Cardiac muscle cell (in vitro differentiated cells and primary cell): Measurements from ENCODE around the gene RNF40. TPM values are rescaled to one million over a fixed set of nuclear protein-coding genes. Genes with fewer than 3 reads are reported as not detected.

Experiments
- DNase-seq, 2 donors: peaks; one replicate each; pipeline versions ENCODE4 v3.0.0 to v3.0.0-alpha.2; 2010 to 2017; ENCODE audit warnings: low read depth in 1 of 2, low spot score in 1 of 2
- H3K27ac ChIP-seq: fragments of 200-600 bp; sonication (generic); 2 replicates; pipeline ENCODE4 v1.5.1; 2016
- H3K27me3 ChIP-seq: fragments of 200-600 bp; sonication (generic); 2 replicates; pipeline ENCODE4 v1.6.0; 2016; ENCODE audit warnings: control low read depth
- H3K36me3 ChIP-seq: fragments of 200-600 bp; sonication (generic); 2 replicates; pipeline ENCODE4 v1.5.1; 2016; ENCODE audit warnings: control low read depth
- H3K4me1 ChIP-seq: fragments of 200-600 bp; sonication (generic); 2 replicates; pipeline ENCODE4 v1.8.1; 2017; ENCODE audit warnings: low read depth, mild to moderate bottlenecking, mixed run types
- H3K4me3 ChIP-seq: fragments of 200-600 bp; sonication (generic); 2 replicates; pipeline ENCODE4 v1.5.1; 2016; ENCODE audit warnings: mild to moderate bottlenecking
- H3K9me3 ChIP-seq: fragments of 200-600 bp; sonication (generic); 2 replicates; pipeline ENCODE4 v1.5.1; 2017; ENCODE audit warnings: low read depth, mild to moderate bottlenecking, control low read depth
- polyA plus RNA-seq: library from polyadenylated mRNA; unstranded; fragments of >200 nt; fragmentation: Nextera tagmentation; extraction: Ambion mirVana; gene quantifications from 2 replicates; pipeline ENCODE4 v1.2.1, GENCODE V29; 2016
- total RNA-seq: library from RNA; depleted of rRNA; stranded (reverse); fragments of >200 nt; gene quantifications from 2 replicates; pipeline ENCODE4 v1.2.3, GENCODE V29; 2016
- TF ChIP-seq, protein P1 (sequence below): IDR thresholded peaks from 2 replicates; pipeline ENCODE4 v1.5.1; 2012; ENCODE audit warnings: low read depth, mild to moderate bottlenecking, low read length

Gene RNF40
- total and polyA plus RNA-seq, 2 experiments from 2014 or later: 76.3 to 104 TPM

DNA sequence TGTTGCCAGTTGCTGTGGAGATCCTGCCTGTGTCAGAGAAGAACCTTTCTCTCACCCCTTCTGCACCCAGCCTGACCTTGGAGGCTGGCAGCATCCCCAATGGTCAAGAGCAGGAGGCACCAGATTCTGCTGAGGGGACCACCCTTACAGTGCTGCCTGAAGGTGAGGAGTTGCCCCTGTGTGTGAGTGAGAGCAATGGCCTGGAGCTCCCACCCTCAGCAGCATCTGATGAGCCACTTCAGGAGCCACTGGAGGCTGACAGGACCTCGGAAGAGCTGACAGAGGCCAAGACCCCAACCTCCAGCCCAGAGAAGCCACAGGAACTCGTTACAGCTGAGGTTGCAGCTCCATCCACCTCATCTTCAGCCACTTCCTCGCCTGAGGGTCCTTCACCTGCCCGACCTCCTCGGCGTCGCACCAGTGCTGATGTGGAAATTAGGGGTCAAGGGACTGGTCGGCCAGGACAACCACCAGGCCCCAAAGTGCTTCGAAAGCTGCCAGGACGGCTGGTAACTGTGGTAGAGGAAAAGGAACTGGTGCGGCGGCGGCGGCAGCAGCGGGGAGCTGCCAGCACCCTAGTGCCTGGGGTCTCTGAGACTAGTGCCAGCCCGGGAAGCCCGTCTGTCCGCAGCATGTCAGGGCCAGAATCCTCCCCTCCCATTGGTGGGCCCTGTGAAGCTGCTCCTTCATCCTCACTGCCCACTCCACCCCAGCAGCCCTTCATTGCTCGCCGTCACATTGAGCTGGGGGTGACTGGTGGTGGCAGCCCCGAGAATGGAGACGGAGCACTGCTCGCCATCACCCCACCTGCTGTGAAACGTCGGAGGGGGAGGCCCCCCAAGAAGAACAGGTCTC lies 24.1 kb upstream of the RNF40 start:
- DNase-seq: no peak
- peaks cover 44% of the 10 kb centered on the region for H3K36me3 ChIP-seq
- no peak overlapping the region for H3K4me3 ChIP-seq
- H3K4me1 ChIP-seq: no peaks in the 10 kb centered on the region
- no peaks in the 10 kb centered on the region for H3K27me3 ChIP-seq
- TF ChIP-seq, protein P1, sequence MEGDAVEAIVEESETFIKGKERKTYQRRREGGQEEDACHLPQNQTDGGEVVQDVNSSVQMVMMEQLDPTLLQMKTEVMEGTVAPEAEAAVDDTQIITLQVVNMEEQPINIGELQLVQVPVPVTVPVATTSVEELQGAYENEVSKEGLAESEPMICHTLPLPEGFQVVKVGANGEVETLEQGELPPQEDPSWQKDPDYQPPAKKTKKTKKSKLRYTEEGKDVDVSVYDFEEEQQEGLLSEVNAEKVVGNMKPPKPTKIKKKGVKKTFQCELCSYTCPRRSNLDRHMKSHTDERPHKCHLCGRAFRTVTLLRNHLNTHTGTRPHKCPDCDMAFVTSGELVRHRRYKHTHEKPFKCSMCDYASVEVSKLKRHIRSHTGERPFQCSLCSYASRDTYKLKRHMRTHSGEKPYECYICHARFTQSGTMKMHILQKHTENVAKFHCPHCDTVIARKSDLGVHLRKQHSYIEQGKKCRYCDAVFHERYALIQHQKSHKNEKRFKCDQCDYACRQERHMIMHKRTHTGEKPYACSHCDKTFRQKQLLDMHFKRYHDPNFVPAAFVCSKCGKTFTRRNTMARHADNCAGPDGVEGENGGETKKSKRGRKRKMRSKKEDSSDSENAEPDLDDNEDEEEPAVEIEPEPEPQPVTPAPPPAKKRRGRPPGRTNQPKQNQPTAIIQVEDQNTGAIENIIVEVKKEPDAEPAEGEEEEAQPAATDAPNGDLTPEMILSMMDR: no peak
- no peak overlapping the region for H3K27ac ChIP-seq
- H3K9me3 ChIP-seq: no peaks in the 10 kb centered on the region

DNA sequence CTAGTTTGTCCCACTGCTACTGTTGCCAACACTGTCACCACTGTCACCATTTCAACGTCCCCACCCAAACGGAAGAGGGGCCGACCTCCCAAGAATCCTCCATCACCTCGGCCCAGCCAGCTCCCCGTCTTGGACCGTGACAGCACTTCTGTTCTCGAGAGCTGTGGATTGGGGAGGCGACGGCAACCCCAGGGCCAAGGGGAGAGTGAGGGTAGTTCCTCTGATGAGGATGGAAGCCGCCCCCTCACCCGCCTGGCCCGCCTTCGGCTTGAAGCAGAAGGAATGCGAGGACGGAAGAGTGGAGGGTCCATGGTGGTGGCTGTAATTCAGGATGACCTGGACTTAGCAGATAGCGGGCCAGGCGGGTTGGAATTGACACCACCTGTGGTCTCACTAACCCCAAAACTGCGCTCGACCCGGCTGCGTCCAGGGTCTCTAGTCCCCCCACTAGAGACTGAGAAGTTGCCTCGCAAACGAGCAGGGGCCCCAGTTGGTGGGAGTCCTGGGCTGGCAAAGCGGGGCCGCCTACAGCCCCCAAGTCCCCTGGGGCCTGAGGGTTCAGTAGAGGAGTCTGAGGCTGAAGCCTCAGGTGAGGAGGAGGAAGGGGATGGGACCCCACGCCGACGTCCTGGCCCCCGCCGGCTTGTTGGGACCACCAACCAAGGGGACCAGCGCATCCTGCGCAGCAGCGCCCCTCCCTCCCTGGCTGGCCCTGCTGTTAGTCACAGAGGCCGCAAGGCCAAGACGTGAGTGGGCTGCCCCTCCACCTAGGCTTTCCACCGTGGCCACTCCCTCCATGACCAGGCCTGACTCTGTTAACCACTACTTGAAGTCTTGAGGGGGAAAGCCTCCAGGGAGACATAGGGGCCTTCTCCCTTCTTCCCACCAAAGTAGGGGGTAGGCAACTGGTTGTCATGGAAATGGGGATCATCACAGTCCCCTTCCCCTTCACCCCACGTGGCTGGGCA lies 22.9 kb upstream of the RNF40 start:
- DNase-seq: no peak
- H3K4me1 ChIP-seq: no peaks in the 10 kb centered on the region
- no peaks in the 10 kb centered on the region for H3K27me3 ChIP-seq
- no peaks in the 10 kb centered on the region for H3K9me3 ChIP-seq
- H3K27ac ChIP-seq: no peak overlapping the region
- no peak overlapping the region for H3K4me3 ChIP-seq
- peaks cover 39% of the 10 kb centered on the region for H3K36me3 ChIP-seq
- TF ChIP-seq, protein P1: no peak

DNA sequence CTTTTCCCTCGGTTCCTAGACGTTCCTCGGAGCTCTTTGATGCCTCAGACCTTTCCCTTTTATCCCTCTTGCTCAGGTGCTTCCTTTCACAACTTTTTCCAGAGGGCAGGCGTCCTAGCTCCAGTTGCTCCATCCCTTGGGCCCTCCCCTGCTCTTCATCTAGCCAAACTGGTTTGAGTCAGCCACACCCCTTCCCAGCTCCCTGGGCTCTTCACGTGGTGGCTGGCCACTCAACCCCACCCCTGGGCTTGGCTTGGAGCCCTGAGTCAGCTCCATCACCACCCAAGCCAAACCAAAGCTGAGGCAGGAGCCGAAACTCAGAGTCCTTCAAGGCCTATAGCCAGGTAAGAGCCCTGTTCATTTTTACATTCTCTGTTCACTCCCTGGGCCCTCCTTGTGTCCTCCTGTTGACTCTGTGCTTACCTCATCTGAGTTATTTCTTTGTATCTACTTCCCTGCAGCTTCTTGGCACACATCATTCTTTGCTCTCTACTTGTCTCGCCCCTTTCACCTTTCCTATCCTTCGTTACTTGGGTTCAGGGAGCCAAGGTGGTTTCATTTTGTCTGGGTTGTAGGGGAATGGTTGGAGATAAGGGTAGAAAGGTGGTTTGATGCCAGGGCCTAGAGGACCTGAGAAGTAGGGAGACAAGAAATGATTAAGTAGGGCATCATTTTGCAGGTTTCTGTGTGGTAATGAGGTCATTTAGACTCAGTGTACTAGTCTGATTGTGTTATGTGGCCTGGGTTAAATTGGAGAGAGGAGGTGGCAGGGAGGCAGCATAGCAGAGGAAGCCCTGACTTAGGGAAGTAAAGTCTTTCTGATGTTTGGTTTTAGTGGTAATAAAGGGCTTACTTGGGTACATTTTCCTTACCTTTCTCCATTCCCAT lies 21.5 kb upstream of the RNF40 start:
- peak in 1 of 2 donors; percentile 86 for DNase-seq
- H3K4me1 ChIP-seq: no peaks in the 10 kb centered on the region
- peak overlapping the region; percentile 94 for H3K27ac ChIP-seq

DNA sequence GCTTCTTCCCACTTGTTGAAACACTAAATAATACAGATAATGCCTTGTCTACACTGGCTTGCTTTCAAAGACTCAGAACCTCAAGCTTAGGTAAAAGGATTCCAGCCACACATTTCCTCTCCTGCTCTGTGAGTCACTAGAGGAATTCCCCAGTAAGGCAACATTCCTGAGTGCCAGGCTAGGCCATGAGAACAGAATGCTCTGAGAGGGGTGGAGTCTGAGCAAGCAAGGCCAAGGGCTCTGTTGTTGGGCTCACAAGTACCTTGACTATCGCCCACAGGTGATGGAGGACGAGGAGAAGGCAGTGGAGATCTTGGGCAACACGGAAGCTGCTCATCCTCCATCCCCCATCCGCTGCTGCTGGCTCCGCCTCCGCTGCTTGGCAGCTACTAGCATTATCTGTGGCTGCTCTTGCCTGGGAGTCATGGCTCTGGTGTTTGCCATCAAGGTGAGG lies 20.6 kb upstream of the RNF40 start:
- Histone ChIP-seq H3K27me3 (no peaks in the 10 kb centered on the region), H3K4me3 (no peak overlapping the region), H3K36me3 (peaks cover 35% of the 10 kb centered on the region), H3K27ac (peak overlapping the region; percentile 94), H3K4me1 (no peaks in the 10 kb centered on the region), H3K9me3 (no peaks in the 10 kb centered on the region)
- DNase-seq: peak; percentile 64 to 75
- TF ChIP-seq, protein P1: no peak

More for the DNA sequence above, 21.5 kb upstream of the RNF40 start:
- TF ChIP-seq, protein P1: no peak
- Histone ChIP-seq H3K36me3 (peaks cover 43% of the 10 kb centered on the region), H3K4me3 (no peak overlapping the region), H3K27me3 (no peaks in the 10 kb centered on the region), H3K9me3 (no peaks in the 10 kb centered on the region)

DNA sequence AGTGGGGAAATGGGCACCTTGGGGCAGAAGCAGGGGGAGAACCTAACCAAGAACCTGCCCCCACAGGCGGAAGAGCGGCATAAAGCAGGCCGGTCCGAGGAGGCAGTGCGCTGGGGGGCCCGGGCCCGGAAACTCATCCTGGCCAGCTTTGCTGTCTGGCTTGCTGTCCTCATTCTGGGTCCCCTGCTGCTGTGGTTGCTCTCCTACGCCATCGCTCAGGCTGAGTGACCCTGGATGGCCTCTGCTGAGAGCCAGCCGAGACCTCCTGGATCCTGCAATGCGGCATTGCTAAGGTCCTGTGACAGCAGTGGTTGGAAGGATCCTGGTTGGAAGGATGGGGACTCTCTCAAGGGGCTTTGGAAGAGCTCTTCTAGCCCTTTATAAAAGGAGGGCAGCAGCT lies 18.4 kb upstream of the RNF40 start:
- Histone ChIP-seq H3K27ac (no peak overlapping the region), H3K4me3 (no peak overlapping the region), H3K4me1 (no peaks in the 10 kb centered on the region), H3K9me3 (no peaks in the 10 kb centered on the region), H3K36me3 (peaks cover 19% of the 10 kb centered on the region), H3K27me3 (no peaks in the 10 kb centered on the region)
- TF ChIP-seq, protein P1: no peak
- DNase-seq: no peak
